ENCODE results near the gene ATRAID.

The ATRAID gene

DNA sequence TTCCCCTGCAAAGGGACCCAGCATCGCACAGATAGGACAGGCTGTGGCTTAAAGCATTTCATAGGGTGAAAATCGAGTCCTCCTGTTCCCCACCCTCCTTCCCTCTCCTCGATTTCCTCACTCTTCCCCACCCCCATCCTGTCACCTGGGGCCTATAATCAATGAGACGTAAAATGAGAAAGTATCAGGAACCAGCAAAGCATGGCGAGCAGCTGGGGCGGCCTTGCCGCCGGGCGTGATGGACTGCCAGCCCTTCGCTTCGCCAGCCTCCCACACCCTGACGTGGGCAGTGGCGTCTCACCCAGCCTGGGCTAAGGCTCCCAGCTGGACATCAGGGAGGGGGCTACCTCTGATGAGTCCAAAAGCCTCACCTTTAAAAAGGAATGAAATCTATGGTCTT lies 39.9 kb downstream of the ATRAID start:
- no peak for DNase-seq

DNA sequence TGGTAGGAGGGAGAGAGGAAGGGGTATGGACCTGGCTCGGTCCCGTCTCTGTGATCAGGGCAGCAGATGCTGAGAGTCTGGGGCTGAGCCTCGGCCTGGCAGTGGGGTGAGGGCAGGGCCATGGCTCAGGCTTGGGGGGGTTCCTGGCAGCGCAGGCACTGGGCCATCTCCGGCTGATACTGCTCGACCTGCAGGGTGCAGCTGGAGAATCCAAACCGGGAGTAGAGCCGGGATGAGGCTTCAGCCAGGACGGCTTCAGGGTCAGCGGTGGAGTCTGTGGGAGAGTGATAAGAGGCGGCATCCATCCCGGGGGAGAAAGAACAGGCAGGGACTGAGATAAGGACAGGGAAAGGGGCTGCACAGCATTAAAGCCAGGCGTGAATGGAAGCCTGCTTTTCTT lies 43.3 kb downstream of the ATRAID start:
- DNase-seq: no peak

DNA sequence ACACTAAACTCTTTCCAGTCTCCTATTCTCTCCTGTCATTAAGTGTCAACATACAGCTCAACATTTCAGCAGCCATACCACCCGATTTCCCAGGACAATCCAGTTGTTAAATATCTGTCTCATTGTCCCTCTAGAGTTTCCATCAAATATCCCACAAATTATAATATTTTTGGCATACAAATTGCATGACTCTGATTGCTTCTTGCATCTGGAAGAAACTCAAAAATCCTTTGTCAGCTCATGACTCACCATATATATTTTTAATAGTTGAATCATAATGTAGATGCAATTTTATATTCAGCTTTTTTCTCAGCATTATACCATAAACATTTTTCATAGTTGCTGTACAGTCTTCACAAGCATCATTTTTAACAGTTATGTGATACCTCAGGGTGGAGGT lies 43.8 kb downstream of the ATRAID start:
- no peak for DNase-seq

DNA sequence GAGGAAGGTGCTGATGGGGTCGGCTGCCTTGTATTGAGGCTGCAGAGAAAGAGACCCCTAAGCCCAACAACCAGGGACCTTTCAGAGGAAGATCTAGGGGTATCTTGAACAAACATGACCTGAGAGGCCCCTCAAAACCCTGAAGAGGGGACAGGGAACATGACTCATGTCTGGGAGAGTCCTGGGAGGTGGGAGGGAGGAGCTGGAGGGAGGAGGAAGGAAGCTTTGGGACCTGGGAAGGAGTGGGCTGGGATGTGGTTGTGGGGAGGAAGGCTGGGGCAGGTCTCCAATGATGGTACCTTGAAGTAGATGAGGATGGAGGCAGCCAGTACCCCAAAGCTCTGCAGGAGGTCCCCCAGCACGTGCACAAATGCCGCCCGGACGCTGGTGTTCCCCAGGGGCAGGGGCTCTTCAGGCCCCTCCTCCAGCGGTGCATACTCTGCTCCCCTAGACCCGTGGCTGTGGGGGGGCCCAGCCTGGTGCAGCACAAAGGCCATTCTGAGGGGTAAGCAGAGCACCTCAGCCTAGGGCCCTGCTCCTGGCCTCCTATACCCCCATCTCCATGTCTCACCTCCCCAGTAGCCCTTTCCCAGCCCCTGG lies 45.1 kb downstream of the ATRAID start:
- DNase-seq: no peak

DNA sequence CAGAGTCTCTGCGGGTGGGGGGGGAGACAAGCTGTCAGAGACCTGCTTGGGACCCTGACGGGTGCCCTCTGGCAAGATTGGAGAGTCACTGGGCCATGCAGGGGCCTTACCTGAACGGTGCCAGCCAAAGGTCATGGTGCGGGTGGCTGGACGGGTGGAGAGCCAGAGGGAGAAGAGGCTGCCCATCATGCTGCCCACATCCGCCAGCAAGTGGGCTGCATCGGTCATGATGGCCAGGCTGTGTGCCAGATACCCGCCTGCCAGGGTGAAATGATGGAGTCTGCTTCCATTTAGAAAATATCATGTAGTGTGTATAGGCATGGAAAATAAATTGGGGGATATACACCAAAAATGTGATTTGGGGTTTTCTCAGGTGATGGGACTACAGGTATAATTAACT lies 46.2 kb downstream of the ATRAID start:
- DNase-seq: no peak

DNA sequence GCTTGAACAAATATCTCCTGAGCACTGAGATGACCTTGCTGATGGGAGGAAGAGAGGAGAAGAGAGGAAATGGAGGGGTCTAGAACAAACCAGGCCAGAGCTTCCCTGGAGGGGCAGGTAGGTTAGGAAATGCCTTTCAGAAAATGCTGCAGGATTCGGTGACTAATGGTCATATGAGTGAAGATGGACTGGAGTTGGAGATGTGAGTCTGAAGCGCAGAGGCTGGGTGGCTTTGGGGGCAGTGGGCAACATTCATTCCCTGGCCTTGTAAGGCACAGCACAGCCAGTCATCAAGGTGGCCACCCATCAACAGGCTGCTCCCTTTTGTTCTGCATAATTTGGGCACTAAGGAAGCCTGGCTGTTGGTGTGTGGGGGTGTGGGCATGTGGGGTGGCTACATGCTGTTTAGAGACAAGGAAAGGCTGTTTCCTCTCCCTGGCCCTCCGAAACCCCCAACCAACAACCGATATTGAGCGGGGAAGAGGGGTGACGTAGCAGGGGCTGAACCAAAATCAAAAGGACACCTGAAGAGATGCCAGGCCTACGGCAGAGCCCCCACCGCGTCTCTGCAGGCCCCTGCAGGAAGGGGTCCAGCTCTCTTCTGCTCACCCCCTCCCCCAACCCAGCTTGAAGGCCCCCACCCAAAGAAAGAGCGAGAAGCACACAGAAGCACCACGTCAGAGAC lies 49.5 kb downstream of the ATRAID start:
- DNase-seq: no peak

DNA sequence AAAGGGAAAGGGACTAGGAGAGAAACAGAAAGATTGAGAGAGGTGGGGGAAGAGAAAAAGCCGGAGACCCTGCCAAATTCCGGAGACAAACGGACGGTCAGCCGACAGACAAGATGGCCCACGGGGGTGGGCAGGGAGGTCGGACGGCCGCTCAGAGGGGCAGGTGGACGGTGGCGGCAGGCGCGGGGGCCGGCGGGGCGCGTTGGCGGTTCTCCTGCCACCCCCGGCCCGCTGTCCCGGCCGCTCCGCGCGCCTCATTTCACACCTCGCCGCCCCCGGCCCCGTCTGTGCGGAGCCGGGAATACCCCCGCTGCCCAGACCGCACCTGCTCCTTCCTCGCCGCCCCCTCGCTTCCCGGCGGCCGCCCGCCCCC lies 50.1 kb downstream of the ATRAID start:
- DNase-seq: no peak

DNA sequence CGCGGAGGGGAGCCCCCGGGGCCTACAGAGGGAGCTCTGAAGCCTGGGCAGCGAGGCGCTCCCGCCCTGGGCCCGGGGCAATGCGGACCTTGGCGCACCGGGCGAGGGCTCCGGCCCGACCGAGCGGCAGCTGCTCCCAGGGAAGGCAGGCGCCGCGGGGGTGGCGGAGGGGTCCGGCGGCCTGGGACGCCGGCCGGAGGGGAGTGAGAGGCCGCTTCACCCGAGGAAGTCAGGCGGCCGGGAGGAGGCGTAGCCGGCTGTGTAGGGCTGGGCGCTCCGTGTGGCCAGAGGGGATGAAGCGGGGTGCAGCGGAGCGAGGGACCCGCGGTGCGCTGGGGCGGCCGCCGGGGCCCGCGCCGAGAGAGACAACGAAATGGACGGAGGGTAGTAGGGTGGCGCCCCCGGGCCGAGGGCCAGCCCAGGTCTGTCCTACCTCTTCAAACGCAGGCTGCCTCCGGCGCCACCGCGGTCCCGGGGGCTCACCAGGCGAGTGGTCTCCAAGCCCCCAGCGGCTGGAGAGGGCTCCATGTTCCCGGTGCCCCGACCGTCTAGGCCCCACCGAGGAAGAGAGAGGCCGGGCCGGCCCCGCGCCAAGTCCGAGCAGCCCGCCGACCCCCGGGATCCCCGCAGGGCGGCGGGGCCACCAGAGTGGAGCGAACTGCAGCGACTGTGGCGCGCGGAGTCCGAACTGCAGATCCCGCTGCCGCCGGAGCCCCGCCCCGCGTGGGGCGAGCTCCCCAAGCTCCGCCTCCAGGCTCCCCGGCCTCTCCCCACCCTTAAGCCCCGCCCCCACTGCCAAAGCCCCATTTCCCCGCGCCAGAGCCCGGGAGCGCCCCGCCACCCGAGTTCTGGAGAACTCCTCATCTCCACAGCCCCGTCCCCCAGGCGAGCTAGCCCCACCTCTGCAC lies 50.8 kb downstream of the ATRAID start, which contains the start of gene SLC30A3:
SLC30A3 (minus strand) TSS at position 669 of the 908 bp plus-strand sequence; CDS start at position 528, 141 bp downstream.
- peak; percentile 46 for DNase-seq

DNA sequence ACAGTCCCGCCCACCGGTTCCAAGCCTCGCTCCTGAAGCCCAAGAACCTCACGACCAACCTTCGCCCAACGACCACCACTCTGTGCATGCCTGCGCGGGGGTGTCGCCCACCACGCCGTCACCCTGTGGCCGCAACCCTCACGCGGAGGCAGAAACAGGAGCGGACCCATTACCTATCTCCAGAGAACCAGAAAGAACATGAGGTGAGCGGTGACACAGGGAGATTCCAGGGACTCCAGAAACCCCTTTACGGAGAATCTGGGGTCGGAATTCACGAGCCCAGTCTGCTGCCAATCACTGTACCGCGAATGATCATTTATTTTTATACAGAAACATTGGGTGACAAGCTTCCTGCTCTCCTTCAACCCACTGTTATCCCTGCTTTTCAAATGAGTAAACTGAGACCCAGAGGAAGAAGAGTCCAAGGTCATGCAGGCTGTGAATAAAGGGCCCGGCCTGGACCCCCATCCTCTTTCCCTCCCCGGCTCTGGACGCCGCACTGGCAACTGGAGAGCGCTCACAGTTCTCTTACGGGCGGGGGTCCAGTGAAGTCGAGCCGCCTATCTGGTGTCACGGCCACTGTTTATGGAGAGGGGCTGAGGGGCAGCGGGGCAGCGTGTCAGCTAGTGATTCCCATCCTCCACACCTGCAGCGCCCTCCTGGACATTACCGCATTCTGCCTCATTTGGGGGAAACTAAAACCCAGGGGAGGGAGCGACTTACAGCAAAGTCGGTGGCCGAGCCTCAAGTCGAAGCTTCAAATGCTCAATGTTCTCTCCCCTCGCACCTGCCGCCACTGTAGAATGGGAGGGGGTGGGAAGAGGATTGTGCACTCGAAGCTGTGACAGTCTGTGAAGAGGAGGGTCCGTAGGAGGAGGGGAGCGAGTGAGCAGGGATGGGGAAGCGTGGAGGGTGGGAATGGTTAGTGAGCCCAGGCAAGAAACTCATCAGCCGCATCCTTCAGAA lies 51.7 kb downstream of the ATRAID start:
- DNase-seq: peak; percentile 20

DNA sequence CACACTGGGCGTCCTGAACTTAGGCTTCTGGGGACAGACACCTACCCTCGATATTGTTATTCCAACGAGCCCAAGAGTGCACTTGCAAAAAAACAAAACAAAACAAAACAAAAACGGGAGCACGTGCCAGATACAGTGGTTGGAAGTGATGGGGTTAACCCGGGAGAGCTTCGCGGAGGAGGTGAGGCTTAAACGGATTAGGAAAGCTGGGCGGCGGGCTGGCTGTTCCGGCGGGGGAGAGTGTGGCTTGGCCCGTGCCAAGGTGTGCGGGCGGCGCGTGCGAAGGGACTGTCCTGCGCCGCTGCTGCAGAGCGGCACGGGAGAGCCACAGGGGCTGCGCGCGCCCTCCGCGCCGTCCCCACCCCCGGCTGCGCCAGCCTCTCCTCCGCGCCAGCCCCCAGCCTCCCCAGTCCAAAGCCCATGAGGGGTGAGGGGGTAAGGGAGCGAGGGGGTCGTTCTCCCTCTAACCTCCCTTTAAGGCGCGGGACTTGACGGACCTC lies 52.5 kb downstream of the ATRAID start:
- DNase-seq: peak; percentile 13

DNA sequence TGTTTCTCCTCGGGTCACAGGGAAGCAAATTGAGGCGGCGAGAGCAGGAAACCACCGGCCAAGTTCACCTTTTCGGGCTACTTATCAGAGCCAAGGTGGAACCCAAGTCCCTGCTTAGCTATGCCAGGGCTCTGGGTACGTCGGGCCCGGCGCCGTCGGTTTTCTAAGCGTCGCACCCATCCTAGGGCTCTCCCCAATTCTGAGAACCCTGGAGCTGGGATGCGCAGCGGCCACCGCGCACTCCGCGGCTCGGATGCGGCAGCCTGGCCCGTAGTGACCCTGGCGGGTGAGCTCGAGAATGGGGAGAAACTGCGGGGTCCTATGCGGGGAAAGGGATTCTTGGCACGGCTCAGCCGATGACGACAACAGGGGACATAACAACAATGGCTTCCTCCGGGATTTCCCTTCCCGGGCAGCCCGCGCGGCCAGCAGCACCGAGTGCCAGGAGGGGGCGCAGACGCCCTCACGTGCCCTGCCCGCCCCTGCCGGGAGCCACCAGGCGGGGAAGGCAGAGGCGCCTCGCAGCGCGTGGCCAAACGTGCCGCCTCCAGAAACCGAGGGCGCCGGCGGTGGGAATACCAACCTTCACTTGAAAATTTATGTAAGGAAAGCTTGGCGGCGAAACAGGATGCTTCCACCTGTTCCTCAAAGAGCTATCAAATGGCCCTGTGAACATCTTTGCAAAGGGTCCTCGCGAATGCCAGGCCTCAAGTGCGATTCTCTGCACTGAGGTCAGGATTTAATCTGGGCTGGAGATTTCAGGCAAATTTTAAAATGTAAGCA lies 53.1 kb downstream of the ATRAID start:
- DNase-seq: peak; percentile 88

DNA sequence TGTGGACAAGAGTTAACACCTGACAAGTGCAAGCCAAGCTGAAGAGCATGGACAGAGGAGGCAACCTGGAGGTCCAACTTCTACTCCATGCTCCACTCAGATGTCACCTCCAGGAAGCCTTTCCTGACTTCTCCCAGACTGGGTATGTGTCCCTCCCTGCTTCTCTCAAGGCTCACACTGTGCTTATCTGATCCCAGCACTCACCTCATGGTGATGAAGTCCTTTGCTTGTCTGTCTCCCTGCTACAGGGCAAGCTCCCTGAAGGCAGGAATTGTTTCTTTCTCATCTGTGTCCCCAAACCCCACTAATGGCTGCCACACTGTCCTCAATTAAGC lies 53.7 kb downstream of the ATRAID start:
- no peak for DNase-seq
